Effector memory CD4-positive, alpha-beta T cell (primary cell): ENCODE results near the gene ACTR1A.

ENCODE experiments used
- DNase-seq, 3 donors: peaks; one replicate each; pipeline ENCODE4 v3.0.0-alpha.2; 2020
- H3K27ac ChIP-seq: 2 replicates; pipeline ENCODE4 v1.7.0; 2013; ENCODE audit warnings: mild to moderate bottlenecking, low read length, moderate library complexity; ENCODE audit not compliant: insufficient read depth, poor library complexity, severe bottlenecking
- H3K27me3 ChIP-seq: replicated peaks from 2 replicates; pipeline ENCODE4 v1.7.0; 2013; ENCODE audit warnings: mild to moderate bottlenecking, low read length; ENCODE audit not compliant: insufficient read depth, control insufficient read depth, poor library complexity, severe bottlenecking
- H3K36me3 ChIP-seq: 2 replicates; pipeline ENCODE4 v1.7.0; 2013; ENCODE audit warnings: mild to moderate bottlenecking, low read length, moderate library complexity; ENCODE audit not compliant: control insufficient read depth, insufficient read depth
- H3K4me1 ChIP-seq: 2 replicates; pipeline ENCODE4 v1.7.0; 2013; ENCODE audit warnings: low read length, mild to moderate bottlenecking; ENCODE audit not compliant: control insufficient read depth, insufficient read depth, poor library complexity, severe bottlenecking
- H3K4me3 ChIP-seq: 2 replicates; pipeline ENCODE4 v1.7.0; 2013; ENCODE audit warnings: low read length, low read depth, mild to moderate bottlenecking; ENCODE audit not compliant: insufficient read depth, poor library complexity, severe bottlenecking
- H3K9me3 ChIP-seq: 2 replicates; pipeline ENCODE4 v1.7.0; 2013; ENCODE audit warnings: mild to moderate bottlenecking, low read length, moderate library complexity; ENCODE audit not compliant: control insufficient read depth

ACTR1A gene

DNA sequence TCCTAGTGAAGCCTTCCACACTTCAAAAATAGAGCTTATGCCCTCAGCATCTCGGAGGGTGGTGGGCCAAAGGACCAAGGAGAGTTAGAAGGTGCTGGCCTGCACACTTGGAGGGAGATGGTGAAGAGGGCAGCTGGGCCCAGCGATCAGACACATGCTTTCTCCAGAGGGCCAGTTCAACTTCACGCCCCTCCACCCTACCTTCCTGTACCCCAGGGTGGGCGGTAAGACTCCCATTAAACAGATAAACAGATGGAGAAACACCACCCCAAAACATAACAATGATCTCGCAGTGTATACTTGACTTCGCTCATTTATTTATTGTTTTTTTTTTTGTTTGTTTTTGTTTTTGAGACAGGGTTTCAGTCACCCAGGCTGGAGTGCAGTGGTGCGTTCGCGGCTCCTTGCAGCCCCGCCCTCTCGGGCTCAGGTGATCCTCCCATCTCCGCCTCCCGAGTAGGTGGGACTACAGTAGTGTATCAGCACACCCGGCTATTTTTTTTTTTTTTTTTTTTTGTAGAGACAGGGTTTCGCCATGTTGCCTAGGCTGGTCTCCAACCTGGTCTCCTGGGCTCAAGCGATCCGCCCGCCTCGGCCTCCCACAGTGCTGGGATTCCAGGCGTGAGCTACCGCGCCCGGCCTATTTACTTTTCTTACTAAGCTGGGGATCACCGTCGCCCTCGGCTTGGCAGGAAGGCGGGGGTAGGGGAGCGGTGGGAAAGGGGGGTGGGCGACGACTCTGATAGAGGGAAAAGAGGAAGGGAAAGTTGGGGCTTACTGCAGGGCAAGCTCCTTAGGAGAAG lies 53.0 kb downstream of the ACTR1A start:
- peak overlapping the region; percentile 84 for H3K4me3 ChIP-seq
- H3K27ac ChIP-seq: peak overlapping the region; percentile 85
- DNase-seq: peak; percentile 74 to 82 (median 78)
- peaks cover 8% of the 10 kb centered on the region for H3K36me3 ChIP-seq
- H3K27me3 ChIP-seq: no peaks in the 10 kb centered on the region
- peaks cover 17% of the 10 kb centered on the region for H3K4me1 ChIP-seq
- no peaks in the 10 kb centered on the region for H3K9me3 ChIP-seq

DNA sequence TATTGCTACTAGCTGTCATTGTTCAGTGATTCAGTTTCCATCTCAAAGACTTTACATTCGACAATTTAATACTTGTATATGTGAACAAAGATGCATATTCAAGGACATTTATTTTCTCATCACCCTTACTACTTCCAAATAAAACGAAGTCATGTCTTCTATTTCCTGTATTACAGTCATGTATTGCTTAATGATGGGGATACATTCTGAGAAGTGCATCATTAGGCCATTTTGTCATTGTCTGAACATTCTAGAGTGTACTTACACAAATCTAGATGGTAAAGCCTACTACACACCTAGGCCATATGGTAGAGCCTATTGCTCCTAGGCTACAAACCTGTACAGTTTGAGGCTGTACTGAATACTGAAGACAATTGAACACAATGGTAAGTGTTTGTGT lies 57.7 kb downstream of the ACTR1A start:
- Histone ChIP-seq H3K4me1 (peaks cover 5% of the 10 kb centered on the region), H3K36me3 (no peaks in the 10 kb centered on the region), H3K27ac (no peak overlapping the region), H3K27me3 (no peaks in the 10 kb centered on the region), H3K4me3 (no peak overlapping the region), H3K9me3 (no peaks in the 10 kb centered on the region)
- no peak for DNase-seq

DNA sequence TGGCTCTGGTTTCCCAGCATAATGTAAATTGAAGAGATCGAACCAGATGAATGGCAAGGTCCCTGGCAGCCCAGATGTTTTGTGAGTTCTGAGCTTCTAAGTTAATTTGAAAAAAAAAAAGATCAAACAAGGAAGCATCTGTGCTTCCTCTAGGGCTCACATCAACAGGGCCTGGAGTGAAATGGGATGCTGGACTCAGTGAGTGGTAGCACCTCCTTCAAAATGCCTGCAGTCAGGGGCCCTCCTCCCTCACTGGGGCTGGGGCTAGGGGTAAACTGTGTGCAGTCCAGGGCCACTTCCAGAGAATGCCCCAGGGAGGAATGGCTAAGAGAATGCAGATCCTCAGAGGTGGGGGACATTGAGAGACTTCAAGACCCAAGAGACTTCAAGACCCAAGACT lies 64.1 kb downstream of the ACTR1A start:
- peaks cover 33% of the 10 kb centered on the region for H3K4me1 ChIP-seq
- no peak overlapping the region for H3K27ac ChIP-seq
- H3K27me3 ChIP-seq: no peaks in the 10 kb centered on the region
- no peaks in the 10 kb centered on the region for H3K36me3 ChIP-seq
- no peak overlapping the region for H3K4me3 ChIP-seq
- DNase-seq: no peak
- no peaks in the 10 kb centered on the region for H3K9me3 ChIP-seq

DNA sequence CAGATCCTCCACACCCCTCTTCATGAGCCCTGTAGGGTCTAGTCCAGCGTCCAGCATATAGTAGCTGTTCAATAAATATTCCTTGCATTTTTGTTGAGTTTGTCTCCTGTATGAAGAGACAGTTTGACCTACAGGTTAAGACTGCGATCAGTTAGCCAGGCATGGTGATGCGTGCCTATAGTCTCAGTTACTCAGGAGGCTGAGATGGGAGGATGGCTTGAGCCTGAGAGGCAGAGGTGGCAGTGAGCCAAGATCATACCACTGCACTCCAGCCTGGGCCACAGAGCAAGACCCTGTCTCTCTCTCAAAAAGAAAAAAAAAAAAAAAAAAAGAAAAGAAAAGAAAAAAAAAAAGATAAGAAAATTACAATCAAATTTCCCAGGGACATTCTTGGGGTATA lies 65.0 kb downstream of the ACTR1A start:
- no peak overlapping the region for H3K4me3 ChIP-seq
- H3K36me3 ChIP-seq: no peaks in the 10 kb centered on the region
- DNase-seq: no peak
- no peak overlapping the region for H3K27ac ChIP-seq
- H3K4me1 ChIP-seq: peaks cover 37% of the 10 kb centered on the region
- H3K9me3 ChIP-seq: no peaks in the 10 kb centered on the region
- H3K27me3 ChIP-seq: no peaks in the 10 kb centered on the region

DNA sequence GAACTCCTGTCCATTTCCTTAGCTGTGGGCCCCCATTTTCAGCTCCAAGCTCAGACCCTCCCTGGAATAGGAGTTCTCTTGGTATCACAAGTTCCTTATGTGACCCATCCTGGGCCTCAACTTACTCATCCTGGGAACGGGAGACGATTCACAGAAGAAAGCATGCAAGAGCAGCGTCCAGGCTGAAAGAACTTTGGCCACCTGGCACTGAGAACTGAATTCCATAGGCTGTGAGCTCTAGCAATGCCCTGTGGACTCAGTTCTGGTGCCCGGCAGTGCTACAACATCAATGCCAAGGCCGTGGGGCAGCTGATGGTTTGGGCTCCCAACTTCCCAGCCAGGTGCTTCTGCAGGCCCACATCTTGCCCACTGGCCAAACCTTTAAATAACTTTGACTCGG lies 66.2 kb downstream of the ACTR1A start:
- DNase-seq: no peak
- H3K4me1 ChIP-seq: peaks cover 46% of the 10 kb centered on the region
- no peaks in the 10 kb centered on the region for H3K36me3 ChIP-seq
- H3K4me3 ChIP-seq: peak overlapping the region; percentile 56
- no peaks in the 10 kb centered on the region for H3K27me3 ChIP-seq
- no peaks in the 10 kb centered on the region for H3K9me3 ChIP-seq
- H3K27ac ChIP-seq: peak overlapping the region; percentile 67

DNA sequence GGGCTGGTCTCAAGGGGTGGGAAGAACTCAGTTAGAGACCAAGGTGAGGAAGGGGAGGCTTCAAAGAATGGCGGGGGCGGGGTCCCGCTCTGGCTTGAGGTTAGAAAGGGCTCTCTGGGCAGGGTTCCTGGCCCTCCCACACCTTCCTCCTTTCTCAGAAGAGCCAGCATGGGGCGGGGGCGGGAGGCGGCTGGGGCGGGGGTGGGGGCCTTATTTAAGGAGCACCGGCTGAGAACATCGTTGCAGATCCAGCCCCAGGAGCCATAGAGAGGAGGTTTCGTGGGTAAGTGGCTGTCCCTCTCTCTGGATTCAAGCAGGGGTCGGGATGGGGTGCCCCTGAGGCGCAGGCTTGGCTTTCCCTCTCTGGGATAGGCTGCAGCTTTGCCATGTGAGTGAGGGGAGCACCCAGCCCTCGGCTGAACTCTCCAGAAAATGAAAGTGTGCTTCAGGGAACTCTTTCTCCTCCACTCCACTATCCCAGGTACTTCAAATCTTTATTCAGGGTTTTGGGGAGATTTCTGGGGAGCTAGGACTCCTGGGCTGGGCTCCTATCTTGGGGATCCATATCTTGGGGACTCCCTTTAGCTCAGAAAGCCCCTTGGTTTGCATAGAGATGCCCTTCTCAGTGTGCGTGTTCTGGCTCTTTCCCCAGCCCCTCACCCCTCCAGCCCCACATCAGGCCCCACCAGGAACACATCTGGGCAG lies 66.8 kb downstream of the ACTR1A start:
- Histone ChIP-seq H3K9me3 (no peaks in the 10 kb centered on the region), H3K27ac (peak overlapping the region; percentile 67), H3K27me3 (no peaks in the 10 kb centered on the region), H3K36me3 (no peaks in the 10 kb centered on the region), H3K4me3 (peak overlapping the region; percentile 56), H3K4me1 (peaks cover 46% of the 10 kb centered on the region)
- no peak for DNase-seq

DNA sequence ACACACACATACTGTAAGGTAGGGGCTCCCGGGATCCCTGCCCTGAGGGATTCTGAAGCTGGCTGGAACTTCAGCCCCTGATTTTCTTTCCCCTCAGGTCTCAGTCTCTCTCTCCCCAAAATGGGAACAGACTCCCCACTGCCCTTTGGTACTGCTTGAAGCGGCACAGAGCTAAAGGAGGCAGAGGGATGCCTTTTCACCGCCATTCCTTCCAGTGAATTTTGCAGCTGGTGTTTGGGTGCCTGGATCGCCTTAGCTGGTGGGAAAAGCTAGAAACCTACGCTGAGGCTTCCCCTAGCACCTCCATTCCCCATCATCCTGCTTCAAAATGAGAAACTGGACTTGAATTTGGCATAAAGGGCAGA lies 67.4 kb downstream of the ACTR1A start:
- no peaks in the 10 kb centered on the region for H3K36me3 ChIP-seq
- H3K27me3 ChIP-seq: no peaks in the 10 kb centered on the region
- H3K4me3 ChIP-seq: peak overlapping the region; percentile 56
- DNase-seq: no peak
- peak overlapping the region; percentile 67 for H3K27ac ChIP-seq
- peaks cover 46% of the 10 kb centered on the region for H3K4me1 ChIP-seq
- no peaks in the 10 kb centered on the region for H3K9me3 ChIP-seq

DNA sequence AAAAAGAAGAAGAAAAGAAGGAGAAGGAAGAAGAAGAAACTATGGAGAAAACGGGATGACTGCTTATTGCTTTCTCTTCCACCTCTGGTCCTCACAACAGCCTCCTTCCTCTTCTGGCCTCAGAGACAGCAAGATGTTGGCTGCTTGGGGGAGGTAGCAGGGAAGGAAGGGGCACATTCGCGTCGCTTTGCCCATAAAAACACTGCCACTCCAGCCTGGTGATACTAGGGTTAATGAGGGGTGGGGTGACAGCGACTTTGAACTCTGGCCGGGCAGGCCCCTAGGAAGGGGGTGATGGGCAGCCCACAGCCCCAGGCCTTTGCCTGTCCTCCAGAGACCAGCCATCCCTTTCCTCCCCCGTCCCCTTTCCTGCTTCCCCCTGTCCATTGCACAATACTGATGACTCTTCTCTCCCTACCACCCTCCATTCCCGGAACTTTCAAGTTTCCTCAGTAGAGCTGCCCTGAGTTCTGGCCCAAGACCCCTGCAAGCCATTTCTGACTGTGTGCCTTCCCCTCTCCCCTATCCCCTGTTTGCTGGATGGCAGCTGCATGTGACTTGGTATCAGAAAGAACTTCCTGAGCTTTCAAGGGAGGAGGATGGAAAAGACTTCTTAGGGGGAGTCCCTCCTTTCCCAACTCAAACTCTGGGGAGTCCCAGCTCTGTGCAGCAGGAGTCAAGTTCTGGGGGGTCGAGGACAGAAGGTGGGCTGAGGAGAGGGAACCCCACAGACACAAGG lies 67.9 kb downstream of the ACTR1A start:
- H3K27ac ChIP-seq: peak overlapping the region; percentile 67
- DNase-seq: no peak
- H3K4me3 ChIP-seq: peak overlapping the region; percentile 56
- no peaks in the 10 kb centered on the region for H3K27me3 ChIP-seq
- H3K9me3 ChIP-seq: no peaks in the 10 kb centered on the region
- H3K36me3 ChIP-seq: no peaks in the 10 kb centered on the region
- H3K4me1 ChIP-seq: peaks cover 46% of the 10 kb centered on the region

DNA sequence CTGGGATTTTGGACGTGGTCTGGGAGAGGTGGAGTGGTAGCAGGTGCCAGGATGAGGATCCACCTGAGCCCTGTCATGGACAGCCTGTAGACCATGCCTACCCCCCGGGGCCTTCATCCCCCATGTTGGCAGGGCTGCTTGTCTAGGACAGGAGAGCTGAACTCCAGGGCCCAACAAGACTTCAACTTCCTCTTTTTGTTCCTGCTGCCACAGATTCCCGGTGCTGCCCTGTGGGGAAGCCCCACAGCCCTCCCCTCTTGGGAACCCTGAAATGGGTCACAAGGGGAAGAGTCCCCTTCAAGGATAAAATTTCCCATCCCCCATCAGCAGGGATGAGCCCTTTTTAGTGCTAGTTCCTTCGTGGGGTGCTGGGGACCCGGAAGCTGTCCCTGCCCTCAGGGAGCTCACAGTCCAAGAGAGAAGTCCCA lies 68.9 kb downstream of the ACTR1A start:
- Histone ChIP-seq H3K4me1 (peaks cover 46% of the 10 kb centered on the region), H3K36me3 (no peaks in the 10 kb centered on the region), H3K9me3 (no peaks in the 10 kb centered on the region), H3K27me3 (no peaks in the 10 kb centered on the region), H3K27ac (peak overlapping the region; percentile 75), H3K4me3 (no peak overlapping the region)
- DNase-seq: no peak
